Activated CD8-positive, alpha-beta memory T cell treated with anti-CD3 and anti-CD28 coated beads for 36 hours (primary cell): ENCODE data around the gene MAN2B1. TPM values are rescaled to one million over a fixed set of nuclear protein-coding genes. Genes with fewer than 3 reads are reported as not detected.

Experiments used
- CTCF ChIA-PET: fragments of 350-600 bp; sonication (Branson Sonifier 250); formaldehyde crosslinking; loops from one replicate; lab custom pipeline; 2021; ENCODE audit warnings: antibody characterized with exemption; lab: Charles Lee
- POLR2A ChIA-PET: fragments of 350-600 bp; sonication (Branson Sonifier 250); formaldehyde crosslinking; loops from one replicate; lab custom pipeline; 2021; ENCODE audit warnings: antibody characterized with exemption; lab: Charles Lee
- total RNA-seq, 2 experiments: library from RNA; stranded (reverse); gene quantifications; one replicate each; pipeline ENCODE4 v1.2.3, GENCODE V29; 2021

MAN2B1 gene
- total RNA-seq, 2 experiments from 2014 or later: 96.6 to 98.2 TPM

DNA sequence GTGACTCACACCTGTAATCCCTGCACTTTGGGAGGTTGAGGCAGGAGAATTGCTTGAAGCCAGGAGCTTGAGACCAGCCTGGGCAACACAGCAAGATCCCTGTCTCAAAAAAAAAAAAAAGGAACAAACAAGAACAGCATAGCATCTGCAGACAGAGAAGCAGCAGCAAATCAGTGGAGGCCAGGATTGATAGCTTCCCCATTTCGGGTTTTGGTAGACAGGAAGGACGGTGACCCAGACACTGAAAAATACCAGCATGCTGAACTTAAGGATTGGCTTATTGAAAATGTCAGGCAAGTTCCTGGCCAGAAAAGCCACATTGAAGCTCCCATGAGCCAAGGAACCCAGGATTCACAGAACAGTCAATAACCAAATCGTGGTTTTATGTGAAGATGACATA is 58.9 kb downstream of the MAN2B1 start:
- ChIA-PET CTCF (no interaction called here), POLR2A (interaction anchor here (0.7 kb wide), 1 partner anchor 1876 kb away, joined by 4 read pairs; no protein-coding TSS in a partner anchor)

GRCh38 chr19:12606796-12607195 is 59.7 kb downstream of the MAN2B1 start:
- ChIA-PET CTCF (interaction anchor here (0.7 kb wide), 1 partner anchor 122 kb away, joined by 3 read pairs; the partner anchor contains the start of gene ZNF709), POLR2A (no interaction called here)

GRCh38 chr19:12603714-12604113 is 62.8 kb downstream of the MAN2B1 start:
- POLR2A ChIA-PET: no interaction called here
- CTCF ChIA-PET: interaction anchor here (0.5 to 0.6 kb wide), 2 partner anchors 13 to 453 kb away, joined by 3 read pairs; no protein-coding TSS in a partner anchor

DNA sequence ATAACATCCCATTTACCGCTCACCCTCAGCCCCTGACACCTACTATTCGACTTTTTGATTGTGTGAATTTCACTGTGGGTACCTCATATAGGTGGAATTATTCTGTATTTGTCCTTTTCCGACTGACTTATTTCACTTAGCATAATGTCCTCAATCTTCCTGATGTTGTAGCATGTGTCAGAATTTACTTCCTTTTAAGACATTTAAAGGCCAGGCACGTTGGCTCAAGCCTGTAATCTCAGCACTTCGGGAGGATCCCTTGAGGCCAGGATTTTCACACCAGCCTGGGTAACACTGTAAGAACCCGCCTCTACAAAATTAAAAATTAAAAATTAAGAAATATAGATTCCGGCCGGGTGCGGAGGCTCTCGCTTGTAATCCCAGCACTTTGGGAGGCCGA is 68.9 kb downstream of the MAN2B1 start:
- ChIA-PET POLR2A (no interaction called here), CTCF (no interaction called here)

DNA sequence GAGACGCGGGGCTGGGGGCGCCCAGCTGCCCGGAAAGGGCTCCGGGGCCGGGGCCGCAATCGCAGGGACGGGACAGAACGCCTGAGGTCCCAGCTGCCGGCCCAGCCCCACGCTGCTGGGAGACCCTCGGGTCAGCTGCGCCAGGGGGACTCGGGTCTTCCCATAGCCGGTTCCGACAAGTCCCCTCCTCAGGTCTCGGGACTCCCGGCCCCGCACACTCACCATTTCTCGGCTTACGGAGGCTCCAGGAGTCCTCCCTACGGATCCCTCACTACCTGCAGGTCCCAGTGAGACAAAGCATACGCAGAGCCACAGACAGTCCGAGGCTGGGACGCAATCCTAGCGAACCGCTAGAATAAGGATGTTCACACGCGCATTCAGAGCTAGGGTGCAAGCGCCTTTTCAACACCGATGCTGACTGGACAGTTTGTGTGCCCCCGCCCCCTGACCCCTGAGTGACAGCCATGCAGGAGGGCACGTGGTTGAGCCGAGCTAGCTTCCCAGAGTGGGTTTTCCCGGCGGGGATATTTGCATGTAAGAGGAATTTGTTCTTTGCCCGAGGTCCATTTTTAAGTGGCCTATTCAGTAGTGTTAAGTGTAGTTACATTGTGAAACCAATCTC is 69.5 kb downstream of the MAN2B1 start:
- CTCF ChIA-PET: interaction anchor here (0.5 kb wide), 1 partner anchor 32 kb away, joined by 3 read pairs; no protein-coding TSS in a partner anchor
- POLR2A ChIA-PET: no interaction called here

Other genes starting within 250 kb of the MAN2B1 start
- 1 to 10 TPM; 3.2 to 3.7 TPM for gene ZNF443, start 225.7 kb downstream of the MAN2B1 start, total RNA-seq
- gene ZNF709, start 181.9 kb downstream of the MAN2B1 start, total RNA-seq: 1 to 10 TPM; 1.7 to 2.2 TPM
- 1 to 10 TPM; 6.3 to 6.9 TPM for gene ZNF564, start 115.3 kb downstream of the MAN2B1 start, total RNA-seq
- 1 to 10 TPM; 7.1 to 8.1 TPM for gene ZNF490, start 55.9 kb downstream of the MAN2B1 start, total RNA-seq
- 10 to 100 TPM; 21.0 to 27.3 TPM for gene ZNF791, start 55.8 kb downstream of the MAN2B1 start, total RNA-seq
- 10 to 100 TPM; 22.4 to 23.7 TPM for gene WDR83, start 65 bp upstream of the MAN2B1 start, total RNA-seq
- 100 to 1,000 TPM; 100 to 106 TPM for gene DHPS, start 15.1 kb upstream of the MAN2B1 start, total RNA-seq
- not detected for gene GNG14, start 21.3 kb upstream of the MAN2B1 start, total RNA-seq
- gene FBXW9, start 29.9 kb upstream of the MAN2B1 start, total RNA-seq: 10 to 100 TPM; 10.2 to 10.5 TPM
- gene TNPO2, start 57.2 kb upstream of the MAN2B1 start, total RNA-seq: 100 to 1,000 TPM; 145 to 148 TPM
- 100 to 1,000 TPM; 225 to 233 TPM for gene TRIR, start 67.9 kb upstream of the MAN2B1 start, total RNA-seq
- gene GET3, start 70.8 kb upstream of the MAN2B1 start, total RNA-seq: 10 to 100 TPM; 90.8 to 91.0 TPM
- gene BEST2, start 85.0 kb upstream of the MAN2B1 start, total RNA-seq: not detected
- 10 to 100 TPM; 12.9 to 13.1 TPM for gene HOOK2, start 108.8 kb upstream of the MAN2B1 start, total RNA-seq
- 100 to 1,000 TPM; 262 TPM for gene JUNB, start 124.7 kb upstream of the MAN2B1 start, total RNA-seq
- gene PRDX2, start 135.1 kb upstream of the MAN2B1 start, total RNA-seq: 100 to 1,000 TPM; 204 to 208 TPM
- gene THSD8, start 135.3 kb upstream of the MAN2B1 start, total RNA-seq: 10 to 100 TPM; 29.1 to 29.9 TPM
- gene RNASEH2A, start 139.8 kb upstream of the MAN2B1 start, total RNA-seq: 10 to 100 TPM; 58.3 to 60.7 TPM
- gene RTBDN, start 167.8 kb upstream of the MAN2B1 start, total RNA-seq: not detected
- gene MAST1, start 171.8 kb upstream of the MAN2B1 start, total RNA-seq: under 1 TPM; 0.59 to 0.92 TPM
- gene DNASE2, start 214.7 kb upstream of the MAN2B1 start, total RNA-seq: 10 to 100 TPM; 20.5 to 23.1 TPM
- gene KLF1, start 220.5 kb upstream of the MAN2B1 start, total RNA-seq: under 1 TPM; 0.69 to 0.84 TPM
- gene GCDH, start 224.4 kb upstream of the MAN2B1 start, total RNA-seq: 10 to 100 TPM; 55.2 to 57.2 TPM